IMR-90 (cell line): ENCODE data around the gene MEX3A. TPM values are rescaled to one million over a fixed set of nuclear protein-coding genes. Genes with fewer than 3 reads are reported as not detected.

Source experiments
- ATAC-seq: fragments of 200-7000 bp; cut with Tn5 transposase; 2 replicates; pipeline ENCODE4 v1.9.1; 2020; ENCODE audit warnings: low read depth, mild to moderate bottlenecking, moderate library complexity
- BruUV-seq: library from RNA; stranded (reverse); fragments of 400-500 nt; replicated peaks from 2 replicates; lab custom pipeline; 2021; lab: Mats Ljungman, UMichigan
- CTCF ChIA-PET: fragments of 300-600 bp; formaldehyde crosslinking; extraction: SDS; loops from one replicate; lab custom pipeline; 2021; ENCODE audit warnings: antibody characterized with exemption; lab: Yijun Ruan, JAX
- POLR2A ChIA-PET: fragments of 300-600 bp; sonication (Branson Sonifier 250); formaldehyde crosslinking; loops from one replicate; lab custom pipeline; 2022; ENCODE audit warnings: antibody characterized with exemption; ENCODE audit not compliant: unreplicated experiment; lab: Charles Lee
- DNase-seq: peaks from one replicate; pipeline ENCODE4 v3.0.0; 2013
- H2AFZ ChIP-seq: replicated peaks from 2 replicates; pipeline ENCODE3; 2013; ENCODE audit warnings: low read length, mild to moderate bottlenecking; ENCODE audit not compliant: poor library complexity
- H2AK5ac ChIP-seq: 2 replicates; pipeline ENCODE4 v1.6.1; 2013; ENCODE audit warnings: low read depth, low read length, inconsistent platforms
- H2AK9ac ChIP-seq: replicated peaks from 2 replicates; pipeline ENCODE3; 2013; ENCODE audit warnings: mild to moderate bottlenecking, low read depth, low read length, moderate library complexity; ENCODE audit not compliant: poor library complexity
- H2BK120ac ChIP-seq: 2 replicates; pipeline ENCODE4 v1.6.1; 2013; ENCODE audit warnings: low read depth, low read length, inconsistent platforms
- H2BK15ac ChIP-seq: 3 replicates; pipeline ENCODE4 v1.6.1; 2013; ENCODE audit warnings: low read depth, low read length, inconsistent platforms
- H2BK20ac ChIP-seq: 2 replicates; pipeline ENCODE4 v1.6.1; 2013; ENCODE audit warnings: low read depth, mild to moderate bottlenecking, inconsistent platforms, low read length, moderate library complexity
- H2BK5ac ChIP-seq: 2 replicates; pipeline ENCODE4 v1.6.1; 2013; ENCODE audit warnings: mild to moderate bottlenecking, low read depth, low read length, inconsistent platforms; ENCODE audit not compliant: poor library complexity, severe bottlenecking
- H3K14ac ChIP-seq: replicated peaks from 2 replicates; pipeline ENCODE4 v1.6.1; 2013; ENCODE audit warnings: low read depth, low read length, inconsistent platforms
- H3K18ac ChIP-seq: 2 replicates; pipeline ENCODE4 v1.6.1; 2013; ENCODE audit warnings: low read depth, low read length, control low read depth
- H3K23ac ChIP-seq: 2 replicates; pipeline ENCODE4 v1.6.1; 2013; ENCODE audit warnings: low read depth, low read length, inconsistent platforms
- H3K27ac ChIP-seq: 2 replicates; pipeline ENCODE4 v1.5.1; 2013; ENCODE audit warnings: mild to moderate bottlenecking, control low read depth, low read length; ENCODE audit not compliant: insufficient read depth
- H3K27me3 ChIP-seq: 2 replicates; pipeline ENCODE4 v1.6.1; 2013; ENCODE audit warnings: low read length; ENCODE audit not compliant: control insufficient read depth, insufficient read depth
- H3K36me3 ChIP-seq: 2 replicates; pipeline ENCODE4 v1.6.1; 2013; ENCODE audit warnings: low read length, mixed read lengths; ENCODE audit not compliant: control insufficient read depth, insufficient read depth
- H3K4ac ChIP-seq: 2 replicates; pipeline ENCODE4 v1.6.1; 2013; ENCODE audit warnings: low read depth, low read length, inconsistent platforms
- H3K4me1 ChIP-seq: 2 replicates; pipeline ENCODE4 v1.6.1; 2013; ENCODE audit warnings: low read length, mixed read lengths; ENCODE audit not compliant: control insufficient read depth, insufficient read depth
- H3K4me2 ChIP-seq: 2 replicates; pipeline ENCODE4 v1.6.1; 2013; ENCODE audit warnings: low read depth, mild to moderate bottlenecking, control low read depth, low read length, moderate library complexity
- H3K4me3 ChIP-seq: 2 replicates; pipeline ENCODE4 v1.5.1; 2013; ENCODE audit warnings: low read depth, mild to moderate bottlenecking, control low read depth, low read length, moderate library complexity; ENCODE audit not compliant: insufficient read depth
- H3K56ac ChIP-seq: 2 replicates; pipeline ENCODE4 v1.6.1; 2013; ENCODE audit warnings: low read length, inconsistent platforms; ENCODE audit not compliant: insufficient read depth; ENCODE audit errors: extremely low read depth
- H3K79me1 ChIP-seq, 2 experiments: 2 replicates each; pipeline ENCODE4 v1.6.1; 2013; ENCODE audit warnings: low read length in 2 of 2, inconsistent platforms in 1 of 2, low read depth in 1 of 2
- H3K9ac ChIP-seq: 2 replicates; pipeline ENCODE4 v1.6.1; 2013; ENCODE audit warnings: low read depth, low read length, control low read depth
- H3K9me1 ChIP-seq: 2 replicates; pipeline ENCODE4 v1.6.1; 2013; ENCODE audit warnings: low read length, inconsistent platforms; ENCODE audit not compliant: insufficient read depth
- H3K9me3 ChIP-seq: 2 replicates; pipeline ENCODE4 v1.6.1; 2013; ENCODE audit warnings: low read length; ENCODE audit not compliant: control insufficient read depth, insufficient read depth
- H4K20me1 ChIP-seq: 2 replicates; pipeline ENCODE4 v1.6.1; 2013; ENCODE audit warnings: low read length, inconsistent platforms; ENCODE audit not compliant: insufficient read depth
- H4K5ac ChIP-seq: 2 replicates; pipeline ENCODE4 v1.6.1; 2013; ENCODE audit warnings: mild to moderate bottlenecking, low read depth, low read length, control low read depth
- H4K8ac ChIP-seq, 2 experiments: 2 replicates each; pipeline ENCODE4 v1.6.1; 2013; ENCODE audit warnings: low read depth in 2 of 2, low read length in 2 of 2, control low read depth in 1 of 2, inconsistent platforms in 1 of 2
- H4K91ac ChIP-seq: 2 replicates; pipeline ENCODE4 v1.6.1; 2013; ENCODE audit warnings: low read depth, low read length, inconsistent platforms; ENCODE audit not compliant: insufficient read depth
- CHD1 ChIP-seq: IDR thresholded peaks from 2 replicates; pipeline ENCODE4 v1.6.1; 2012; ENCODE audit warnings: low read depth, low read length, improper control_type of control experiment
- ELK1 ChIP-seq: fragments of 150-350 bp; IDR thresholded peaks from 2 replicates; pipeline ENCODE4 v1.6.1; 2016; ENCODE audit warnings: low read depth, mild to moderate bottlenecking, low read length, moderate library complexity, borderline replicate concordance
- FOS ChIP-seq: fragments of 150-350 bp; IDR thresholded peaks from 2 replicates; pipeline ENCODE4 v1.6.1; 2016; ENCODE audit warnings: low read depth, low read length
- MAFK ChIP-seq: IDR thresholded peaks from 2 replicates; pipeline ENCODE4 v1.6.1; 2012; ENCODE audit warnings: low read depth, low read length, improper control_type of control experiment
- MXI1 ChIP-seq: IDR thresholded peaks from 2 replicates; pipeline ENCODE4 v1.6.1; 2012; ENCODE audit warnings: low read depth, mild to moderate bottlenecking, low read length, moderate library complexity, borderline replicate concordance
- NFE2L2 ChIP-seq: fragments of 150-350 bp; IDR thresholded peaks from 2 replicates; pipeline ENCODE4 v1.6.1; 2016; ENCODE audit warnings: low read depth, mild to moderate bottlenecking, low read length
- POLR2A ChIP-seq: IDR thresholded peaks from 2 replicates; pipeline ENCODE4 v1.6.1; 2012; ENCODE audit warnings: mild to moderate bottlenecking, low read depth, low read length
- RFX5 ChIP-seq: IDR thresholded peaks from 2 replicates; pipeline ENCODE4 v1.8.0; 2012; ENCODE audit warnings: low read depth, mild to moderate bottlenecking, low read length, moderate library complexity
- USF2 ChIP-seq: fragments of 150-350 bp; IDR thresholded peaks from 2 replicates; pipeline ENCODE4 v1.6.1; 2017; ENCODE audit warnings: mild to moderate bottlenecking, antibody characterized with exemption, low read length, low read depth
- WGBS, 2 experiments: methylation state at CpG; one replicate each; pipeline versions ENCODE4 v1.1.5 to v1.1.7; 2013; ENCODE audit warnings: missing lambda C conversion rate in 2 of 2; ENCODE audit not compliant: insufficient read length in 1 of 2; ENCODE audit errors: extremely low coverage in 2 of 2; 5-methylcytosine and 5-hydroxymethylcytosine counted together
- dilution Hi-C: fragments of 300-500 bp; cut with HindIII; formaldehyde crosslinking; loops from one replicate; pipeline ENCODE4 v1.14.3; 2018; ENCODE audit warnings: low sequenced_read_pairs; ENCODE audit not compliant: unreplicated experiment
- in situ Hi-C: fragments of 300-500 bp; cut with MboI; formaldehyde crosslinking; loops from 3 replicates; pipeline ENCODE4 v1.14.3; 2019; ENCODE audit warnings: low sequenced_read_pairs, inconsistent platforms, mixed read lengths
- intact Hi-C: fragments of 100-400 bp; cut with micrococcal nuclease; formaldehyde crosslinking; loops from 2 replicates; pipeline ENCODE4 v1.10.0; 2022
- polyA plus RNA-seq, 3 experiments: library from polyadenylated mRNA; depleted of rRNA; stranded (reverse); fragments of >200 nt; gene quantifications; 2 replicates each; pipeline ENCODE4 v1.2.3, GENCODE V29; 2012; ENCODE audit warnings: low replicate concordance in 1 of 3
- total RNA-seq: library from RNA; depleted of rRNA; stranded (reverse); fragments of >200 nt; gene quantifications from 2 replicates; pipeline ENCODE4 v1.2.3, GENCODE V29; 2012

MEX3A gene
- total and polyA plus RNA-seq, 2 of the 4 experiments (the other 2 are of a cell fraction): 2.3 to 9.0 TPM

GRCh38 chr1:156060937-156061636, 21.2 kb downstream of the MEX3A start, which contains the start of gene RAB25:
Gene RAB25, plus strand, starts transcription at chr1:156061160. Its CDS starts 241 bp downstream, at chr1:156061401.
- Histone ChIP-seq H3K4me2 (no peak within 1 kb of the TSS), H3K4me3 (no peak within 1 kb of the TSS), H3K4me1 (peaks cover 5% of the 10 kb centered on the region), H3K18ac (no peak within 1 kb of the TSS), H2AK5ac (no peak within 1 kb of the TSS), H2BK5ac (no peak within 1 kb of the TSS), H2BK20ac (no peak within 1 kb of the TSS), H2BK15ac (no peak within 1 kb of the TSS), H4K91ac (no peak within 1 kb of the TSS), H4K20me1 (no peaks in the 10 kb centered on the region), H3K27me3 (no peaks in the 10 kb centered on the region), H4K5ac (no peak within 1 kb of the TSS), H3K36me3 (peaks cover 5% of the 10 kb centered on the region), H4K8ac (no peak within 1 kb of the TSS), H3K9ac (no peak within 1 kb of the TSS), H3K9me1 (peaks cover 4% of the 10 kb centered on the region), H3K27ac (no peak within 1 kb of the TSS), H3K79me1 (peaks cover 6 to 14% of the 10 kb centered on the region in 2 experiments), H2BK120ac (no peak within 1 kb of the TSS), H2AFZ (no peak within 1 kb of the TSS), H3K56ac (no peak within 1 kb of the TSS), H3K4ac (no peak within 1 kb of the TSS), H2AK9ac (no peak within 1 kb of the TSS), H3K23ac (no peak within 1 kb of the TSS), H3K9me3 (no peaks in the 10 kb centered on the region), H3K14ac (no peak within 1 kb of the TSS)
- ATAC-seq (no peak), DNase-seq (no peak)
- POLR2A ChIA-PET: no interaction called here
- BruUV-seq: no TSS peak
- TF ChIP-seq ELK1 (no peak), CHD1 (no peak), POLR2A (no peak), FOS (no peak), RFX5 (no peak), NFE2L2 (no peak), MXI1 (no peak), MAFK (no peak), USF2 (no peak)
- WGBS, 2 experiments: 70% methylated on average over 4 of the region's 11 CpGs; no CpG with 5 or more reads in 1 of the 2 experiments
- in situ Hi-C loops (no loop called here), dilution Hi-C loops (no loop called here), intact Hi-C loops (no loop called here)
- CTCF ChIA-PET: interaction anchor here (0.7 kb wide), 1 partner anchor 19 kb away, joined by 4 read pairs; no protein-coding TSS in a partner anchor
